Common myeloid progenitor, CD34-positive (primary cell): ENCODE measurements around the gene ADK.
A peak's percentile ranks its signal among the peaks of the same experiment; 100 is the strongest.
"Not testable (repeated sequence)": the region's sequence is repeated elsewhere in the genome, so short reads cannot be mapped to it uniquely, and the experiment has no call there.

Source experiments
- CTCF ChIA-PET: fragments of 350-600 bp; sonication (Branson Sonifier 250); formaldehyde crosslinking; loops from one replicate; lab custom pipeline; 2021; ENCODE audit warnings: antibody characterized with exemption; lab: Charles Lee
- POLR2A ChIA-PET: fragments of 350-600 bp; sonication (Branson Sonifier 250); formaldehyde crosslinking; loops from one replicate; lab custom pipeline; 2021; ENCODE audit warnings: antibody characterized with exemption; lab: Charles Lee
- DNase-seq, 3 donors: peaks; one replicate each; pipeline versions ENCODE4 v3.0.0 to v3.0.0-alpha.2; 2013
- H3K27ac ChIP-seq, 2 experiments: 1 replicate in 1 of 2; 2 replicates in 1 of 2; pipeline ENCODE4 v1.7.0; 2013; ENCODE audit warnings: inconsistent platforms in 2 of 2, low read length in 2 of 2, mild to moderate bottlenecking in 2 of 2, low read depth in 1 of 2, moderate library complexity in 1 of 2; ENCODE audit not compliant: severe bottlenecking in 2 of 2, insufficient read depth in 1 of 2, poor library complexity in 1 of 2
- H3K27me3 ChIP-seq, 5 experiments: replicated peaks in 2 of 5; 1 replicate in 3 of 5; 2 replicates in 2 of 5; pipeline versions ENCODE4 v1.6.1 to v1.7.0; 2013; ENCODE audit warnings: low read length in 4 of 5, mild to moderate bottlenecking in 2 of 5, moderate library complexity in 2 of 5, inconsistent platforms in 1 of 5; ENCODE audit not compliant: insufficient read depth in 5 of 5, control insufficient read depth in 4 of 5
- H3K36me3 ChIP-seq, 4 experiments: 1 replicate in 2 of 4; 2 replicates in 2 of 4; pipeline versions ENCODE4 v1.6.1 to v1.7.0; 2013; ENCODE audit warnings: low read length in 3 of 4, control low read depth in 1 of 4, mild to moderate bottlenecking in 1 of 4; ENCODE audit not compliant: control insufficient read depth in 4 of 4, insufficient read depth in 4 of 4
- H3K4me1 ChIP-seq, 4 experiments: 1 replicate in 3 of 4; 2 replicates in 1 of 4; pipeline versions ENCODE4 v1.6.1 to v1.7.1; 2013; ENCODE audit warnings: low read length in 3 of 4, mild to moderate bottlenecking in 3 of 4, control low read depth in 1 of 4, inconsistent platforms in 1 of 4, moderate library complexity in 1 of 4; ENCODE audit not compliant: control insufficient read depth in 4 of 4, insufficient read depth in 4 of 4; ENCODE audit errors: control extremely low read depth in 1 of 4
- H3K4me3 ChIP-seq, 7 experiments: 1 replicate in 4 of 7; 2 replicates in 3 of 7; pipeline versions ENCODE4 v1.5.1 to v1.7.0; 2013; ENCODE audit warnings: mild to moderate bottlenecking in 7 of 7, low read length in 6 of 7, moderate library complexity in 6 of 7, inconsistent platforms in 2 of 7, low read depth in 2 of 7, control low read depth in 1 of 7; ENCODE audit not compliant: insufficient read depth in 4 of 7, control insufficient read depth in 1 of 7; ENCODE audit errors: extremely low read depth in 1 of 7
- H3K9me3 ChIP-seq, 5 experiments: 1 replicate in 4 of 5; 2 replicates in 1 of 5; pipeline versions ENCODE4 v1.6.1 to v1.7.1; 2013; ENCODE audit warnings: low read length in 4 of 5, mild to moderate bottlenecking in 2 of 5, inconsistent platforms in 1 of 5, low read depth in 1 of 5, moderate library complexity in 1 of 5; ENCODE audit not compliant: control insufficient read depth in 4 of 5, insufficient read depth in 2 of 5; ENCODE audit errors: control extremely low read depth in 1 of 5
- WGBS: methylation state at CpG from one replicate; pipeline ENCODE4 v1.1.5; 2013; ENCODE audit not compliant: insufficient coverage; 5-methylcytosine and 5-hydroxymethylcytosine counted together

ADK gene

GRCh38 chr10:74138596-74138995 lies 12.4 kb upstream of the ADK start:
- no CpG with 5 or more reads among the region's 5 CpGs for WGBS
- H3K4me3 ChIP-seq, H3K9me3 ChIP-seq, H3K27me3 ChIP-seq, H3K27ac ChIP-seq, H3K4me1 ChIP-seq, DNase-seq: not testable (repeated sequence)
- ChIA-PET CTCF (interaction anchor here (0.8 to 2.7 kb wide), 2 partner anchors 10 to 12 kb away, joined by 3 to 10 read pairs; no protein-coding TSS in a partner anchor), POLR2A (interaction anchor here (0.7 kb wide), 1 partner anchor 97 kb away, joined by 3 read pairs; no protein-coding TSS in a partner anchor)
- peaks cover 15 to 51% (median 28%) of the 10 kb centered on the region in 4 experiments for H3K36me3 ChIP-seq

- Histone ChIP-seq H3K27me3 (no peaks in the 10 kb centered on the region), H3K27ac (no peak overlapping the region), H3K9me3 (no peaks in the 10 kb centered on the region), H3K36me3 (peaks cover 13 to 39% (median 23%) of the 10 kb centered on the region in 4 experiments), H3K4me1 (no peaks in the 10 kb centered on the region), H3K4me3 (no peak overlapping the region)
- DNase-seq: no peak
- 98% methylated on average over 15 of the region's 18 CpGs for WGBS
- ChIA-PET POLR2A (no interaction called here), CTCF (interaction anchor here (0.8 to 0.9 kb wide), 2 partner anchors 44 to 73 kb away, joined by 4 read pairs; no protein-coding TSS in a partner anchor)
These were observed 11.0 kb upstream of the ADK start for GRCh38 chr10:74139981-74140380.

GRCh38 chr10:74140553-74140952 lies 10.5 kb upstream of the ADK start:
- peaks cover 13 to 33% (median 23%) of the 10 kb centered on the region in 4 experiments for H3K36me3 ChIP-seq
- no peak for DNase-seq
- H3K27me3 ChIP-seq: no peaks in the 10 kb centered on the region
- no peak overlapping the region for H3K4me3 ChIP-seq
- H3K4me1 ChIP-seq: no peaks in the 10 kb centered on the region
- ChIA-PET POLR2A (no interaction called here), CTCF (no interaction called here)
- no peaks in the 10 kb centered on the region for H3K9me3 ChIP-seq
- H3K27ac ChIP-seq: no peak overlapping the region
- WGBS: 40% methylated on average over 1 of the region's 2 CpGs

- Histone ChIP-seq H3K27me3 (no peaks in the 10 kb centered on the region), H3K9me3 (no peaks in the 10 kb centered on the region), H3K4me1 (peaks cover 7 to 8% (median 8%) of the 10 kb centered on the region in 4 experiments), H3K4me3 (no peak overlapping the region), H3K36me3 (peaks cover 0 to 11% (median 6%) of the 10 kb centered on the region in 4 experiments), H3K27ac (no peak overlapping the region)
- CTCF ChIA-PET: interaction anchor here (0.8 to 1.5 kb wide), 4 partner anchors 15 to 958 kb away, joined by 3 to 5 read pairs (median 4); no protein-coding TSS in a partner anchor
- no peak for DNase-seq
- WGBS: no CpG with 5 or more reads among the region's 2 CpGs
- POLR2A ChIA-PET: no interaction called here
These were observed 5.9 kb upstream of the ADK start for GRCh38 chr10:74145133-74145532.

GRCh38 chr10:74146980-74147379 lies 4.0 kb upstream of the ADK start:
- H3K27me3 ChIP-seq, H3K9me3 ChIP-seq, POLR2A ChIA-PET, DNase-seq, H3K27ac ChIP-seq, H3K4me3 ChIP-seq: not testable (repeated sequence)
- CTCF ChIA-PET: interaction anchor here (1.9 to 5.6 kb wide), 2 partner anchors 66 to 87 kb away, joined by 8 to 31 read pairs; no protein-coding TSS in a partner anchor
- Histone ChIP-seq H3K36me3 (peaks cover 0 to 11% (median 6%) of the 10 kb centered on the region in 4 experiments), H3K4me1 (peaks cover 8 to 13% (median 11%) of the 10 kb centered on the region in 4 experiments)
- 100% methylated on average over 1 of the region's 10 CpGs for WGBS

- peaks cover 8 to 25% (median 18%) of the 10 kb centered on the region in 4 experiments for H3K4me1 ChIP-seq
- peak within 1 kb of the TSS; percentile 98 to 99 for H3K27ac ChIP-seq
- peak within 1 kb of the TSS; percentile 75 to 98 (median 93) for H3K4me3 ChIP-seq
- no peaks in the 10 kb centered on the region for H3K27me3 ChIP-seq
- no peak for DNase-seq
- H3K9me3 ChIP-seq: no peaks in the 10 kb centered on the region
- WGBS: under 1% methylated on average over 27 of the region's 32 CpGs
- CTCF ChIA-PET: interaction anchor here (0.7 to 5.6 kb wide), 12 partner anchors 15 to 88 kb away, joined by 3 to 31 read pairs (median 4); no protein-coding TSS in a partner anchor
- peaks cover 0 to 8% (median 5%) of the 10 kb centered on the region in 4 experiments for H3K36me3 ChIP-seq
- POLR2A ChIA-PET: interaction anchor here (0.6 to 1.2 kb wide), 5 partner anchors 15 to 946 kb away, joined by 3 to 8 read pairs (median 5); no protein-coding TSS in a partner anchor
These were observed 624 bp upstream of the ADK start, which contains the start of gene AP3M1 for GRCh38 chr10:74150204-74150989. TSS of gene AP3M1 (minus strand) at chr10:74150828. CDS start at chr10:74138379, 12,449 bp downstream.
